Mucosa of rectum (tissue), 2 donors: ENCODE measurements around the gene ULK2.

Experiments
- H3K27ac ChIP-seq, 2 donors: one replicate each; pipeline ENCODE4 v1.7.0; 2013; ENCODE audit warnings: inconsistent platforms in 2 of 2, low read depth in 2 of 2, low read length in 2 of 2
- H3K27me3 ChIP-seq, 2 donors: one replicate each; pipeline ENCODE4 v1.7.0; 2013; ENCODE audit warnings: low read length in 2 of 2; ENCODE audit not compliant: control insufficient read depth in 2 of 2, insufficient read depth in 2 of 2
- H3K36me3 ChIP-seq, 2 donors: one replicate each; pipeline ENCODE4 v1.7.0; 2013; ENCODE audit warnings: low read length in 2 of 2; ENCODE audit not compliant: control insufficient read depth in 2 of 2, insufficient read depth in 2 of 2
- H3K4me1 ChIP-seq, 2 donors: one replicate each; pipeline ENCODE4 v1.7.0; 2013; ENCODE audit warnings: low read length in 2 of 2, mild to moderate bottlenecking in 1 of 2; ENCODE audit not compliant: control insufficient read depth in 2 of 2, insufficient read depth in 2 of 2
- H3K4me3 ChIP-seq, 2 donors: one replicate each; pipeline ENCODE4 v1.7.0; 2013; ENCODE audit warnings: low read length in 2 of 2
- H3K9ac ChIP-seq, 2 donors: one replicate each; pipeline ENCODE4 v1.7.0; 2013; ENCODE audit warnings: low read length in 2 of 2, low read depth in 1 of 2, mild to moderate bottlenecking in 1 of 2
- H3K9me3 ChIP-seq, 2 donors: one replicate each; pipeline ENCODE4 v1.7.0; 2013; ENCODE audit warnings: low read length in 2 of 2; ENCODE audit not compliant: control insufficient read depth in 2 of 2
- donor health status: healthy.
- donor health status: Normal muscosa, but diverticular disease.

The ULK2 gene

GRCh38 chr17:19796457-19796856 lies 71.3 kb downstream of the ULK2 start:
- Histone ChIP-seq H3K4me3 (no peak overlapping the region), H3K9ac (no peak overlapping the region), H3K36me3 (peaks cover 26 to 30% of the 10 kb centered on the region in 2 donors), H3K9me3 (peaks cover 4% of the 10 kb centered on the region in 2 donors), H3K27ac (no peak overlapping the region), H3K27me3 (no peaks in the 10 kb centered on the region), H3K4me1 (no peaks in the 10 kb centered on the region)

GRCh38 chr17:19791918-19792550 lies 75.7 kb downstream of the ULK2 start:
- H3K4me3 ChIP-seq: no peak overlapping the region
- no peak overlapping the region for H3K27ac ChIP-seq
- peaks cover 0 to 4% of the 10 kb centered on the region in 2 donors for H3K9me3 ChIP-seq
- H3K4me1 ChIP-seq: no peaks in the 10 kb centered on the region
- H3K27me3 ChIP-seq: no peaks in the 10 kb centered on the region
- H3K9ac ChIP-seq: no peak overlapping the region
- H3K36me3 ChIP-seq: peaks cover 30 to 36% of the 10 kb centered on the region in 2 donors

- H3K27ac ChIP-seq: no peak overlapping the region
- H3K9me3 ChIP-seq: no peaks in the 10 kb centered on the region
- H3K4me3 ChIP-seq: no peak overlapping the region
- H3K9ac ChIP-seq: no peak overlapping the region
- H3K4me1 ChIP-seq: no peaks in the 10 kb centered on the region
- H3K27me3 ChIP-seq: no peaks in the 10 kb centered on the region
- H3K36me3 ChIP-seq: peaks cover 14% of the 10 kb centered on the region in 2 donors
Measured at GRCh38 chr17:19787733-19788357, 79.9 kb downstream of the ULK2 start.

- no peak overlapping the region for H3K27ac ChIP-seq
- H3K36me3 ChIP-seq: peaks cover 14 to 18% of the 10 kb centered on the region in 2 donors
- H3K9me3 ChIP-seq: no peaks in the 10 kb centered on the region
- H3K4me3 ChIP-seq: no peak overlapping the region
- H3K4me1 ChIP-seq: no peaks in the 10 kb centered on the region
- no peaks in the 10 kb centered on the region for H3K27me3 ChIP-seq
- no peak overlapping the region for H3K9ac ChIP-seq
Measured at GRCh38 chr17:19785854-19786253, 81.9 kb downstream of the ULK2 start.

- peaks cover 0 to 22% of the 10 kb centered on the region in 2 donors for H3K36me3 ChIP-seq
- H3K4me3 ChIP-seq: no peak overlapping the region
- no peaks in the 10 kb centered on the region for H3K4me1 ChIP-seq
- H3K9me3 ChIP-seq: no peaks in the 10 kb centered on the region
- no peaks in the 10 kb centered on the region for H3K27me3 ChIP-seq
- H3K9ac ChIP-seq: no peak overlapping the region
- H3K27ac ChIP-seq: no peak overlapping the region
Measured at GRCh38 chr17:19781488-19782458, 86.0 kb downstream of the ULK2 start.

- Histone ChIP-seq H3K4me3 (no peak overlapping the region), H3K9me3 (no peaks in the 10 kb centered on the region), H3K9ac (no peak overlapping the region), H3K36me3 (peaks cover 4 to 30% of the 10 kb centered on the region in 2 donors), H3K27ac (no peak overlapping the region), H3K4me1 (no peaks in the 10 kb centered on the region), H3K27me3 (no peaks in the 10 kb centered on the region)
Measured at GRCh38 chr17:19780846-19781245, 86.9 kb downstream of the ULK2 start.

GRCh38 chr17:19773534-19773933 lies 94.2 kb downstream of the ULK2 start:
- no peaks in the 10 kb centered on the region for H3K27me3 ChIP-seq
- H3K4me3 ChIP-seq: no peak overlapping the region
- H3K27ac ChIP-seq: no peak overlapping the region
- no peaks in the 10 kb centered on the region for H3K9me3 ChIP-seq
- no peaks in the 10 kb centered on the region for H3K4me1 ChIP-seq
- peaks cover 9 to 24% of the 10 kb centered on the region in 2 donors for H3K36me3 ChIP-seq
- no peak overlapping the region for H3K9ac ChIP-seq

GRCh38 chr17:19771971-19772630 lies 95.6 kb downstream of the ULK2 start:
- Histone ChIP-seq H3K27ac (no peak overlapping the region), H3K36me3 (peaks cover 9 to 16% of the 10 kb centered on the region in 2 donors)

GRCh38 chr17:19770985-19771735 lies 96.6 kb downstream of the ULK2 start:
- no peak overlapping the region for H3K9ac ChIP-seq
- H3K4me1 ChIP-seq: peaks cover 0 to 2% of the 10 kb centered on the region in 2 donors
- peaks cover 7 to 8% of the 10 kb centered on the region in 2 donors for H3K36me3 ChIP-seq
- no peak overlapping the region for H3K27ac ChIP-seq
- H3K27me3 ChIP-seq: no peaks in the 10 kb centered on the region
- H3K9me3 ChIP-seq: no peaks in the 10 kb centered on the region
- H3K4me3 ChIP-seq: no peak overlapping the region

More at GRCh38 chr17:19771971-19772630, 95.6 kb downstream of the ULK2 start:
- H3K4me1 ChIP-seq: no peaks in the 10 kb centered on the region
- no peaks in the 10 kb centered on the region for H3K9me3 ChIP-seq
- H3K27me3 ChIP-seq: no peaks in the 10 kb centered on the region
- no peak overlapping the region for H3K4me3 ChIP-seq
- no peak overlapping the region for H3K9ac ChIP-seq
